Measurements from ENCODE around the gene IZUMO2.

IZUMO2 gene

GRCh38 chr19:50204081-50204428 lies 41.0 kb upstream of the IZUMO2 start:
- H3K4me3 ChIP-seq (ENCODE audit: low read depth, low read length) = no peak overlapping the region
- TF ChIP-seq CTCF (IDR thresholded peaks at IDR 0.05; ENCODE audit: borderline replicate concordance, insufficient read depth, low read depth, low read length) = no peak

GRCh38 chr19:50203281-50204080 lies 40.4 kb upstream of the IZUMO2 start, which contains the start of gene MYH14:
Gene MYH14, plus strand, starts transcription at chr19:50203622. Its CDS starts 6,744 bp downstream, at chr19:50210366.
- TF ChIP-seq CTCF (IDR thresholded peaks at IDR 0.05; ENCODE audit: borderline replicate concordance, insufficient read depth, low read depth, low read length) = no peak
- no peak within 1 kb of the TSS for H3K4me3 ChIP-seq (ENCODE audit: low read depth, low read length)

GRCh38 chr19:50202962-50203280 lies 39.8 kb upstream of the IZUMO2 start:
- no peak for TF ChIP-seq CTCF (IDR thresholded peaks at IDR 0.05; ENCODE audit: borderline replicate concordance, insufficient read depth, low read depth, low read length)
- H3K4me3 ChIP-seq (ENCODE audit: low read depth, low read length) = no peak overlapping the region

- no peak overlapping the region for H3K4me3 ChIP-seq (ENCODE audit: low read depth, low read length)
- TF ChIP-seq CTCF (IDR thresholded peaks at IDR 0.05; ENCODE audit: borderline replicate concordance, insufficient read depth, low read depth, low read length) = no peak
Observed at GRCh38 chr19:50202386-50202785, 39.3 kb upstream of the IZUMO2 start.

- TF ChIP-seq CTCF (IDR thresholded peaks at IDR 0.05; ENCODE audit: borderline replicate concordance, insufficient read depth, low read depth, low read length) = no peak
- H3K4me3 ChIP-seq (ENCODE audit: low read depth, low read length) = no peak overlapping the region
Observed at GRCh38 chr19:50199259-50199555, 36.1 kb upstream of the IZUMO2 start.

GRCh38 chr19:50198431-50199258 lies 35.6 kb upstream of the IZUMO2 start:
- TF ChIP-seq CTCF (IDR thresholded peaks at IDR 0.05; ENCODE audit: borderline replicate concordance, insufficient read depth, low read depth, low read length) = no peak

GRCh38 chr19:50197348-50197747 lies 34.3 kb upstream of the IZUMO2 start:
- TF ChIP-seq CTCF (IDR thresholded peaks at IDR 0.05; ENCODE audit: borderline replicate concordance, insufficient read depth, low read depth, low read length) = no peak
- H3K4me3 ChIP-seq (ENCODE audit: low read depth, low read length) = no peak overlapping the region

More at GRCh38 chr19:50198431-50199258, 35.6 kb upstream of the IZUMO2 start:
- H3K4me3 ChIP-seq (ENCODE audit: low read depth, low read length) = no peak overlapping the region
